Fibroblast of lung (primary cell): ENCODE results near the gene ITGB3. TPM values are rescaled to one million over a fixed set of nuclear protein-coding genes. Genes with fewer than 3 reads are reported as not detected.

ENCODE experiments used
- DNase-seq, 2 donors: peaks; one replicate each; pipeline versions ENCODE4 v3.0.0 to v3.0.0-alpha.2; 2010; ENCODE audit warnings: low read depth in 2 of 2
- H2AFZ ChIP-seq: 2 replicates; pipeline ENCODE4 v1.5.1; 2012; ENCODE audit warnings: low read length, control low read depth, inconsistent platforms
- H3K27ac ChIP-seq: 2 replicates; pipeline ENCODE4 v1.5.1; 2011; ENCODE audit warnings: low read length, control low read depth; ENCODE audit not compliant: insufficient read depth
- H3K27me3 ChIP-seq: 2 replicates; pipeline ENCODE4 v1.5.1; 2011; ENCODE audit warnings: mild to moderate bottlenecking, low read length; ENCODE audit not compliant: control insufficient read depth, insufficient read depth
- H3K36me3 ChIP-seq: 2 replicates; pipeline ENCODE4 v1.5.1; 2011; ENCODE audit warnings: low read length; ENCODE audit not compliant: control insufficient read depth, insufficient read depth
- H3K4me1 ChIP-seq: 2 replicates; pipeline ENCODE4 v1.5.1; 2011; ENCODE audit warnings: low read length; ENCODE audit not compliant: control insufficient read depth, insufficient read depth; ENCODE audit errors: extremely low read depth
- H3K4me2 ChIP-seq: 2 replicates; pipeline ENCODE4 v1.5.1; 2011; ENCODE audit warnings: low read length, control low read depth; ENCODE audit not compliant: insufficient read depth; ENCODE audit errors: extremely low read depth
- H3K4me3 ChIP-seq, 4 experiments: fragments of 200-600 bp in 1 of 4; sonication (generic) in 1 of 4; replicated peaks in 1 of 4; 2 replicates each; pipeline ENCODE4 v1.5.1; 2011 to 2016; ENCODE audit warnings: low read length in 4 of 4, low read depth in 3 of 4, mild to moderate bottlenecking in 3 of 4, control low read depth in 2 of 4, inconsistent platforms in 1 of 4, mixed read lengths in 1 of 4; ENCODE audit not compliant: insufficient read depth in 1 of 4; ENCODE audit errors: control extremely low read depth in 1 of 4
- H3K79me2 ChIP-seq: 2 replicates; pipeline ENCODE4 v1.5.1; 2012; ENCODE audit warnings: mild to moderate bottlenecking, low read length, inconsistent platforms; ENCODE audit not compliant: control insufficient read depth, insufficient read depth
- H3K9ac ChIP-seq: 2 replicates; pipeline ENCODE4 v1.5.1; 2011; ENCODE audit warnings: mild to moderate bottlenecking, low read length, control low read depth; ENCODE audit not compliant: insufficient read depth
- H3K9me3 ChIP-seq: 2 replicates; pipeline ENCODE4 v1.5.1; 2012; ENCODE audit warnings: low read depth, low read length; ENCODE audit not compliant: control insufficient read depth, insufficient read depth
- H4K20me1 ChIP-seq: 2 replicates; pipeline ENCODE4 v1.5.1; 2011; ENCODE audit warnings: low read length; ENCODE audit not compliant: control insufficient read depth, insufficient read depth; ENCODE audit errors: extremely low read depth
- EZH2 ChIP-seq: IDR thresholded peaks from 2 replicates; pipeline ENCODE4 v1.5.1; 2012; ENCODE audit warnings: low read length, control low read depth, mild to moderate bottlenecking; ENCODE audit errors: missing control alignments
- polyA plus RNA-seq, 2 donors: library from polyadenylated mRNA; depleted of rRNA in 1 of 2; stranded (reverse) in 1 of 2; unstranded in 1 of 2; fragments of >200 nt; gene quantifications; 2 replicates each; pipeline ENCODE4 v1.2.1, GENCODE V29; 2011 to 2012; ENCODE audit warnings: missing spikeins in 1 of 2
- total RNA-seq: library from RNA; depleted of rRNA; stranded (reverse); fragments of >200 nt; gene quantifications from 2 replicates; pipeline ENCODE4 v1.2.1, GENCODE V29; 2014
- TF ChIP-seq, protein P1 (sequence below), 2 donors: IDR thresholded peaks in 1 of 2; conservative IDR thresholded peaks in 1 of 2; 1 replicate in 1 of 2; 2 replicates in 1 of 2; pipeline ENCODE4 v1.5.1; 2011 to 2012; ENCODE audit warnings: low read length in 2 of 2, control low read depth in 1 of 2, inconsistent platforms in 1 of 2, low read depth in 1 of 2, mild to moderate bottlenecking in 1 of 2

The ITGB3 gene
- total and polyA plus RNA-seq, 2 donors (not counting 1 experiment from before 2014, with no cell fraction given): 22.0 to 23.3 TPM

DNA sequence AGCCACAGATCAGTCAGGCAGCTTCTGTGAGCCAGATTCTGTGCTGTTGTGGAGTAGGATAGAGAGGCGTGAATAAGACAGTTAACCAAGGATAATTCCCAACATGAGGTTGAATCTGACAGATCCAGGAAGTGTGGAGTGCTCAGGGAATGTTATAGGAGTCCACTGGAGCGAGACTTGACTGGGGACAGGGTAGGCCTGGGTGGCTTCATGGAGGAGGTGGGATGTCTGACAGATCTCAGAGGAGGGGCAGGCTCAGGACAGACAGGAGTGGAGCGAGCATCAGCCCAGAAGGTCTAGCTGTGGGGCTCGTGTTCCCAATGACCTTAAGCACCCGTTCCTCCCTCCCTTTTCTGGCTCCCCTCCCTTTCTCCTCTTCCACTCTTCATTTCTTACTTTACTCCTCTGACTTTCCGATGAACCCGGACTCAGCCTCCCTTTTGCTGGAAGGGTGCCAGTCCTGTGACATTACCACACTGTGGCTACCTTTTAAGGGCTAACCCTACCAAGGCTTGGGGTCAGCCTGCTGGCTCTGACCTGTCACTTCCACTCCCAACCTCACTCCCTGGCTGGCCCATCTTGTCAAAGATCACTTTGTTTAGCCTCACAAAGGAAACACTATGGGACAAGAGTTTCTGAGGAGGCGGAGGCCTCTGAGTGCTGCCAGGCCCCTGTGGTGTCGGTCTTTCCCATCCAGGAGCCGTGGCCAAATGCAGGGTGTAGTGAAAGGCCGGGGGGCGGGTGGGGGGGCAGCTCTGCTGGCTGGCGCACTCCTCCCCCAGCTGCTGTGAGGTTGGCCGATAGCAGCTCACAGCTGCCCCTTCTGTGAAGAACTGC lies 41.6 kb downstream of the ITGB3 start:
- Histone ChIP-seq H3K9me3 (no peaks in the 10 kb centered on the region), H3K4me2 (no peak overlapping the region), H3K27ac (no peak overlapping the region), H3K4me3 (no peak overlapping the region), H3K4me1 (peaks cover 13% of the 10 kb centered on the region), H2AFZ (no peak overlapping the region), H3K27me3 (no peaks in the 10 kb centered on the region), H3K9ac (no peak overlapping the region), H4K20me1 (no peaks in the 10 kb centered on the region), H3K79me2 (no peaks in the 10 kb centered on the region), H3K36me3 (peaks cover 4% of the 10 kb centered on the region)
- TF ChIP-seq, protein P1, sequence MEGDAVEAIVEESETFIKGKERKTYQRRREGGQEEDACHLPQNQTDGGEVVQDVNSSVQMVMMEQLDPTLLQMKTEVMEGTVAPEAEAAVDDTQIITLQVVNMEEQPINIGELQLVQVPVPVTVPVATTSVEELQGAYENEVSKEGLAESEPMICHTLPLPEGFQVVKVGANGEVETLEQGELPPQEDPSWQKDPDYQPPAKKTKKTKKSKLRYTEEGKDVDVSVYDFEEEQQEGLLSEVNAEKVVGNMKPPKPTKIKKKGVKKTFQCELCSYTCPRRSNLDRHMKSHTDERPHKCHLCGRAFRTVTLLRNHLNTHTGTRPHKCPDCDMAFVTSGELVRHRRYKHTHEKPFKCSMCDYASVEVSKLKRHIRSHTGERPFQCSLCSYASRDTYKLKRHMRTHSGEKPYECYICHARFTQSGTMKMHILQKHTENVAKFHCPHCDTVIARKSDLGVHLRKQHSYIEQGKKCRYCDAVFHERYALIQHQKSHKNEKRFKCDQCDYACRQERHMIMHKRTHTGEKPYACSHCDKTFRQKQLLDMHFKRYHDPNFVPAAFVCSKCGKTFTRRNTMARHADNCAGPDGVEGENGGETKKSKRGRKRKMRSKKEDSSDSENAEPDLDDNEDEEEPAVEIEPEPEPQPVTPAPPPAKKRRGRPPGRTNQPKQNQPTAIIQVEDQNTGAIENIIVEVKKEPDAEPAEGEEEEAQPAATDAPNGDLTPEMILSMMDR (conservative IDR thresholded peaks at IDR 0.05 in 1 of 2, IDR thresholded peaks at IDR 0.05 in 1 of 2; ENCODE audit: low read depth in 1 of 2, low read length in 2 of 2): no peak
- no peak for TF ChIP-seq EZH2
- DNase-seq: no peak

- Histone ChIP-seq H3K4me2 (no peak overlapping the region), H3K9me3 (no peaks in the 10 kb centered on the region), H4K20me1 (no peaks in the 10 kb centered on the region), H3K4me1 (peaks cover 13% of the 10 kb centered on the region), H3K27ac (no peak overlapping the region), H3K27me3 (no peaks in the 10 kb centered on the region), H3K9ac (no peak overlapping the region), H3K36me3 (peaks cover 2% of the 10 kb centered on the region), H3K79me2 (no peaks in the 10 kb centered on the region), H3K4me3 (no peak overlapping the region), H2AFZ (no peak overlapping the region)
- no peak for DNase-seq
- TF ChIP-seq, protein P1 (conservative IDR thresholded peaks at IDR 0.05 in 1 of 2, IDR thresholded peaks at IDR 0.05 in 1 of 2; ENCODE audit: low read depth in 1 of 2, low read length in 2 of 2): no peak
- no peak for TF ChIP-seq EZH2
These were observed 42.2 kb downstream of the ITGB3 start for GRCh38 chr17:47295874-47296255.

- H3K27ac ChIP-seq: no peak overlapping the region
- H3K27me3 ChIP-seq: no peaks in the 10 kb centered on the region
- H3K4me2 ChIP-seq: no peak overlapping the region
- peak in 1 of 2 donors; percentile 52 for DNase-seq
- H3K4me3 ChIP-seq: no peak overlapping the region
- H3K4me1 ChIP-seq: peaks cover 13% of the 10 kb centered on the region
- H4K20me1 ChIP-seq: no peaks in the 10 kb centered on the region
- H3K9ac ChIP-seq: no peak overlapping the region
- no peak overlapping the region for H2AFZ ChIP-seq
- H3K79me2 ChIP-seq: no peaks in the 10 kb centered on the region
- no peaks in the 10 kb centered on the region for H3K36me3 ChIP-seq
- TF ChIP-seq, protein P1 (conservative IDR thresholded peaks at IDR 0.05 in 1 of 2, IDR thresholded peaks at IDR 0.05 in 1 of 2; ENCODE audit: low read depth in 1 of 2, low read length in 2 of 2): no peak
- TF ChIP-seq EZH2: no peak
- no peaks in the 10 kb centered on the region for H3K9me3 ChIP-seq
These were observed 44.2 kb downstream of the ITGB3 start for GRCh38 chr17:47297661-47298400.
